H9 (cell line): Measurements from ENCODE around the gene DKK1. TPM values are rescaled to one million over a fixed set of nuclear protein-coding genes. Genes with fewer than 3 reads are reported as not detected.

Experiments
- DNase-seq: peaks from one replicate; pipeline ENCODE4 v3.0.0-alpha.2; 2017
- H2AFZ ChIP-seq: one replicate; pipeline ENCODE4 v1.6.1; 2013; ENCODE audit warnings: mild to moderate bottlenecking, low read length, control low read depth, moderate library complexity
- H2AK5ac ChIP-seq: 2 replicates; pipeline ENCODE4 v1.6.1; 2013; ENCODE audit warnings: low read length, control low read depth, mixed read lengths; ENCODE audit not compliant: insufficient read length
- H2BK120ac ChIP-seq: one replicate; pipeline ENCODE4 v1.6.1; 2013; ENCODE audit warnings: low read depth, mild to moderate bottlenecking, low read length, control low read depth, inconsistent platforms; ENCODE audit not compliant: poor library complexity, severe bottlenecking
- H2BK12ac ChIP-seq: 2 replicates; pipeline ENCODE4 v1.6.1; 2013; ENCODE audit warnings: low read length, control low read depth, mixed read lengths, low read depth; ENCODE audit not compliant: insufficient read length
- H2BK15ac ChIP-seq: 2 replicates; pipeline ENCODE4 v1.6.1; 2013; ENCODE audit warnings: low read depth, low read length, control low read depth
- H2BK20ac ChIP-seq: one replicate; pipeline ENCODE4 v1.6.1; 2013; ENCODE audit warnings: low read depth, mild to moderate bottlenecking, low read length, control low read depth, inconsistent platforms; ENCODE audit not compliant: poor library complexity, severe bottlenecking
- H2BK5ac ChIP-seq: 2 replicates; pipeline ENCODE4 v1.6.1; 2013; ENCODE audit warnings: low read length, control low read depth, mixed read lengths; ENCODE audit not compliant: insufficient read length
- H3K14ac ChIP-seq: 2 replicates; pipeline ENCODE4 v1.6.1; 2013; ENCODE audit warnings: low read length, control low read depth; ENCODE audit not compliant: insufficient read depth
- H3K18ac ChIP-seq: 2 replicates; pipeline ENCODE4 v1.6.1; 2013; ENCODE audit warnings: low read depth, mild to moderate bottlenecking, mixed read lengths, low read length, control low read depth; ENCODE audit not compliant: insufficient read length
- H3K23ac ChIP-seq: 2 replicates; pipeline ENCODE4 v1.6.1; 2013; ENCODE audit warnings: low read length, control low read depth, mixed read lengths, low read depth; ENCODE audit not compliant: insufficient read length
- H3K23me2 ChIP-seq: 2 replicates; pipeline ENCODE4 v1.6.1; 2013; ENCODE audit warnings: low read depth, mild to moderate bottlenecking, mixed read lengths, low read length, control low read depth; ENCODE audit not compliant: insufficient read length, poor library complexity, severe bottlenecking
- H3K27ac ChIP-seq: 2 replicates; pipeline ENCODE4 v1.5.1; 2013; ENCODE audit warnings: low read length, control low read depth, mixed read lengths, low read depth; ENCODE audit not compliant: insufficient read length
- H3K27me3 ChIP-seq: 2 replicates; pipeline ENCODE4 v1.6.1; 2013; ENCODE audit warnings: low read length, control low read depth, inconsistent platforms; ENCODE audit not compliant: insufficient read depth
- H3K4ac ChIP-seq: 2 replicates; pipeline ENCODE4 v1.6.1; 2013; ENCODE audit warnings: low read depth, mild to moderate bottlenecking, control low read depth, inconsistent platforms, low read length, moderate library complexity
- H3K4me1 ChIP-seq: 2 replicates; pipeline ENCODE4 v1.6.1; 2013; ENCODE audit warnings: low read length, control low read depth, inconsistent platforms; ENCODE audit not compliant: insufficient read depth
- H3K4me2 ChIP-seq: 2 replicates; pipeline ENCODE4 v1.6.1; 2013; ENCODE audit warnings: low read length, control low read depth, mixed read lengths; ENCODE audit not compliant: insufficient read length, insufficient read depth
- H3K56ac ChIP-seq: 2 replicates; pipeline ENCODE4 v1.6.1; 2013; ENCODE audit warnings: low read depth, mild to moderate bottlenecking, mixed read lengths, low read length, control low read depth; ENCODE audit not compliant: insufficient read length
- H3K79me1 ChIP-seq: 2 replicates; pipeline ENCODE4 v1.6.1; 2013; ENCODE audit warnings: low read depth, mild to moderate bottlenecking, moderate library complexity, low read length, control low read depth, inconsistent platforms; ENCODE audit not compliant: insufficient read depth, poor library complexity, severe bottlenecking
- H3K79me2 ChIP-seq: 2 replicates; pipeline ENCODE4 v1.6.1; 2013; ENCODE audit warnings: low read length, control low read depth, inconsistent platforms; ENCODE audit not compliant: insufficient read depth
- H3K9ac ChIP-seq: 2 replicates; pipeline ENCODE4 v1.6.1; 2013; ENCODE audit warnings: low read length, control low read depth, mixed read lengths; ENCODE audit not compliant: insufficient read length; ENCODE audit errors: extremely low read depth
- H3K9me3 ChIP-seq: one replicate; pipeline ENCODE4 v1.6.1; 2013; ENCODE audit warnings: low read depth, low read length, inconsistent platforms; ENCODE audit not compliant: control insufficient read depth
- H3T11ph ChIP-seq: one replicate; pipeline ENCODE4 v1.6.1; 2013; ENCODE audit warnings: mild to moderate bottlenecking, low read length, control low read depth, inconsistent platforms
- H4K20me1 ChIP-seq: one replicate; pipeline ENCODE4 v1.6.1; 2013; ENCODE audit not compliant: control insufficient read depth, insufficient read length, insufficient read depth
- H4K5ac ChIP-seq: 2 replicates; pipeline ENCODE4 v1.6.1; 2013; ENCODE audit warnings: low read depth, mild to moderate bottlenecking, mixed read lengths, low read length, control low read depth; ENCODE audit not compliant: insufficient read length
- H4K8ac ChIP-seq: replicated peaks from 2 replicates; pipeline ENCODE4 v1.6.1; 2013; ENCODE audit warnings: low read length, control low read depth, mixed read lengths, low read depth; ENCODE audit not compliant: insufficient read length
- H4K91ac ChIP-seq: 2 replicates; pipeline ENCODE4 v1.6.1; 2013; ENCODE audit warnings: low read depth, mild to moderate bottlenecking, moderate library complexity, mixed read lengths, low read length, control low read depth; ENCODE audit not compliant: insufficient read length
- H3K27ac Mint-ChIP-seq, 3 experiments: 2 replicates in 2 of 3; 3 replicates in 1 of 3; pipeline ENCODE4 v1.8.0; 2020 to 2021; ENCODE audit warnings: mixed read lengths in 3 of 3, mild to moderate bottlenecking in 1 of 3, moderate library complexity in 1 of 3
- H3K27me3 Mint-ChIP-seq: 2 replicates; pipeline ENCODE4 v1.8.0; 2021; ENCODE audit warnings: low read depth, mild to moderate bottlenecking, moderate library complexity, mixed read lengths
- H3K36me3 Mint-ChIP-seq, 3 experiments: 2 replicates in 2 of 3; 3 replicates in 1 of 3; pipeline ENCODE4 v1.8.0; 2020 to 2021; ENCODE audit warnings: low read depth in 3 of 3, mixed read lengths in 3 of 3; ENCODE audit not compliant: insufficient read depth in 1 of 3
- H3K4me1 Mint-ChIP-seq, 2 experiments: 2 replicates each; pipeline ENCODE4 v1.8.0; 2020; ENCODE audit warnings: mixed read lengths in 2 of 2
- H3K4me3 Mint-ChIP-seq, 2 experiments: 2 replicates in 1 of 2; 3 replicates in 1 of 2; pipeline ENCODE4 v1.8.0; 2020 to 2021; ENCODE audit warnings: mild to moderate bottlenecking in 2 of 2, mixed read lengths in 2 of 2, moderate library complexity in 1 of 2
- H3K9me3 Mint-ChIP-seq, 2 experiments: 2 replicates in 1 of 2; 3 replicates in 1 of 2; pipeline ENCODE4 v1.8.0; 2020; ENCODE audit warnings: mild to moderate bottlenecking in 2 of 2, mixed read lengths in 2 of 2, moderate library complexity in 1 of 2
- WGBS: extraction: QIAGEN DNeasy Blood & Tissue Kit; methylation state at CpG from one replicate; pipeline ENCODE4 v1.1.7; 2013; ENCODE audit warnings: missing lambda C conversion rate, low lambda C conversion rate, mixed read lengths; ENCODE audit not compliant: insufficient read length; ENCODE audit errors: extremely low coverage; 5-methylcytosine and 5-hydroxymethylcytosine counted together
- total RNA-seq: library from RNA; stranded (reverse); gene quantifications from 2 replicates; pipeline ENCODE4 v1.2.1, GENCODE V29; 2021
- TF ChIP-seq, protein P1 (sequence below): fragments of 200-600 bp; sonication (generic); conservative IDR thresholded peaks from 3 replicates; pipeline ENCODE4 v1.8.0; 2021; ENCODE audit warnings: antibody characterized with exemption, mild to moderate bottlenecking

Gene DKK1
- total RNA-seq, 1 experiment from 2014 or later, result 1.1 TPM

DNA sequence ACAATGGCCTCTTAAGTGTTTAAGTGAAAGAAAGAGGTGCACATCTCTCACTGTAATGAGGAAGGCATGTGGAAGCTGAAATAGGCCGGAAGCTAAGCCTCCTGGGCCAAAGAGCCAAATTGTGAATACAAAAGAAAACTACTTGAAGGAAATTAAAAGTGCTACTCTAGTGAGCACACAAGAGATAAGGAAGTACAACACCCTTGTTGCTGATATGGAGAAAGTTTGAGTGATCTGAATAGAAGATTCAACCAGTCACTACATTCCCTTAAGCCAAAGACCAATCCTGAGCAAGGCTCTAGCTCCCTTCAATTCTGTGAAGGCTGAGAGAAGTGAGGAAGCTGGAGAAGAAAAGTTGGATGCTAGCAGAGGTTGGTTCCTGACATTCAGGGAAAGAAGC, 8.2 kb downstream of the DKK1 start:
- TF ChIP-seq, protein P1, sequence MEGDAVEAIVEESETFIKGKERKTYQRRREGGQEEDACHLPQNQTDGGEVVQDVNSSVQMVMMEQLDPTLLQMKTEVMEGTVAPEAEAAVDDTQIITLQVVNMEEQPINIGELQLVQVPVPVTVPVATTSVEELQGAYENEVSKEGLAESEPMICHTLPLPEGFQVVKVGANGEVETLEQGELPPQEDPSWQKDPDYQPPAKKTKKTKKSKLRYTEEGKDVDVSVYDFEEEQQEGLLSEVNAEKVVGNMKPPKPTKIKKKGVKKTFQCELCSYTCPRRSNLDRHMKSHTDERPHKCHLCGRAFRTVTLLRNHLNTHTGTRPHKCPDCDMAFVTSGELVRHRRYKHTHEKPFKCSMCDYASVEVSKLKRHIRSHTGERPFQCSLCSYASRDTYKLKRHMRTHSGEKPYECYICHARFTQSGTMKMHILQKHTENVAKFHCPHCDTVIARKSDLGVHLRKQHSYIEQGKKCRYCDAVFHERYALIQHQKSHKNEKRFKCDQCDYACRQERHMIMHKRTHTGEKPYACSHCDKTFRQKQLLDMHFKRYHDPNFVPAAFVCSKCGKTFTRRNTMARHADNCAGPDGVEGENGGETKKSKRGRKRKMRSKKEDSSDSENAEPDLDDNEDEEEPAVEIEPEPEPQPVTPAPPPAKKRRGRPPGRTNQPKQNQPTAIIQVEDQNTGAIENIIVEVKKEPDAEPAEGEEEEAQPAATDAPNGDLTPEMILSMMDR, result no peak
- H3K9ac ChIP-seq, result no peak overlapping the region
- H4K8ac ChIP-seq, result no peak overlapping the region
- H3K18ac ChIP-seq, result no peak overlapping the region
- DNase-seq, result no peak
- Mint-ChIP-seq H3K9me3 (no peaks in the 10 kb centered on the region), H3K4me3 (no peak overlapping the region), H3K27me3 (peaks cover 13% of the 10 kb centered on the region), H3K36me3 (no peaks in the 10 kb centered on the region), H3K27ac (no peak overlapping the region), H3K4me1 (no peaks in the 10 kb centered on the region)
- H3K79me1 ChIP-seq, result no peaks in the 10 kb centered on the region
- H3K23ac ChIP-seq, result no peak overlapping the region
- H2BK5ac ChIP-seq, result no peak overlapping the region
- H3K4me2 ChIP-seq, result no peak overlapping the region
- no peak overlapping the region for H3K14ac ChIP-seq
- H2BK120ac ChIP-seq, result no peak overlapping the region
- no peak overlapping the region for H2BK20ac ChIP-seq
- no peak overlapping the region for H2AK5ac ChIP-seq
- H3K9me3 ChIP-seq, result no peaks in the 10 kb centered on the region
- H3K27me3 ChIP-seq, result no peaks in the 10 kb centered on the region
- H3K4ac ChIP-seq, result no peak overlapping the region
- no peak overlapping the region for H2BK15ac ChIP-seq
- no peaks in the 10 kb centered on the region for H4K20me1 ChIP-seq
- H3K56ac ChIP-seq, result no peak overlapping the region
- WGBS, result no CpG with 5 or more reads among the region's 1 CpG
- no peak overlapping the region for H4K5ac ChIP-seq
- no peak overlapping the region for H3K27ac ChIP-seq
- H3K23me2 ChIP-seq, result no peaks in the 10 kb centered on the region
- no peak overlapping the region for H2BK12ac ChIP-seq
- H4K91ac ChIP-seq, result no peak overlapping the region
- H3T11ph ChIP-seq, result no peak overlapping the region
- H3K4me1 ChIP-seq, result 0 out of 2 replicates have a peak, but pooled peaks cover 2% of the 10 kb centered on the region
- no peaks in the 10 kb centered on the region for H3K79me2 ChIP-seq
- no peak overlapping the region for H2AFZ ChIP-seq
